NCI-H1048 (cell line): ENCODE measurements around the gene LAMTOR3.
"Not testable (repeated sequence)": the region's sequence is repeated elsewhere in the genome, so short reads cannot be mapped to it uniquely, and the experiment has no call there.

Experiments
- DNase-seq: peaks from one replicate; lab custom pipeline; 2025; lab: John Stamatoyannopoulos, UW

Gene LAMTOR3

GRCh38 chr4:99830051-99830450 is 64.2 kb downstream of the LAMTOR3 start:
- not testable (repeated sequence) for DNase-seq

- no peak for DNase-seq
These were observed 65.8 kb downstream of the LAMTOR3 start for GRCh38 chr4:99828477-99828876.
